H1 (cell line): Measurements from ENCODE around the gene SH3RF2. TPM values are rescaled to one million over a fixed set of nuclear protein-coding genes. Genes with fewer than 3 reads are reported as not detected.

ENCODE experiments used
- CTCF ChIA-PET: fragments of 300-600 bp; sonication (Branson Sonifier 250); formaldehyde crosslinking; loops from one replicate; lab custom pipeline; 2021; ENCODE audit not compliant: partially characterized antibody; lab: Charles Lee
- POLR2A ChIA-PET: fragments of 300-600 bp; sonication (Branson Sonifier 250); formaldehyde crosslinking; loops from one replicate; lab custom pipeline; 2021; ENCODE audit warnings: inconsistent platforms; ENCODE audit not compliant: partially characterized antibody; lab: Charles Lee
- DNase-seq, 2 experiments: peaks; one replicate each; pipeline versions ENCODE4 v3.0.0 to v3.0.0-alpha.2; 2010 to 2022; ENCODE audit warnings: low spot score in 2 of 2, low read depth in 1 of 2, mixed read lengths in 1 of 2
- FAIRE-seq: peaks from 2 replicates; lab custom pipeline; 2011; peaks lifted over from hg19 to GRCh38; lab: Jason Lieb, UNC
- H2AFZ ChIP-seq: 2 replicates; pipeline ENCODE4 v1.8.1; 2012; ENCODE audit warnings: low read length, inconsistent platforms
- H2AK5ac ChIP-seq: 2 replicates; pipeline ENCODE4 v1.6.1; 2013; ENCODE audit warnings: low read depth, low read length
- H2BK120ac ChIP-seq: replicated peaks from 2 replicates; pipeline ENCODE3; 2013; ENCODE audit warnings: low read depth, low read length, inconsistent platforms
- H2BK12ac ChIP-seq: 2 replicates; pipeline ENCODE4 v1.6.1; 2013; ENCODE audit warnings: low read depth, low read length
- H2BK15ac ChIP-seq: 2 replicates; pipeline ENCODE4 v1.6.1; 2013; ENCODE audit warnings: low read length
- H2BK20ac ChIP-seq: 2 replicates; pipeline ENCODE4 v1.6.1; 2013; ENCODE audit warnings: low read length
- H2BK5ac ChIP-seq: 2 replicates; pipeline ENCODE4 v1.6.1; 2013; ENCODE audit warnings: low read depth, low read length
- H3K14ac ChIP-seq: 2 replicates; pipeline ENCODE4 v1.6.1; 2013; ENCODE audit warnings: inconsistent platforms; ENCODE audit not compliant: insufficient read length
- H3K18ac ChIP-seq: 2 replicates; pipeline ENCODE4 v1.6.1; 2013; ENCODE audit warnings: low read length; ENCODE audit errors: extremely low read depth
- H3K23ac ChIP-seq: 2 replicates; pipeline ENCODE4 v1.6.1; 2013; ENCODE audit warnings: inconsistent platforms; ENCODE audit not compliant: insufficient read length
- H3K23me2 ChIP-seq: 2 replicates; pipeline ENCODE4 v1.6.1; 2013; ENCODE audit warnings: low read depth, low read length
- H3K27ac ChIP-seq: 2 replicates; pipeline ENCODE4 v1.6.1; 2011; ENCODE audit warnings: low read depth, low read length, inconsistent platforms
- H3K27me3 ChIP-seq, 4 experiments: replicated peaks in 1 of 4; 1 replicate in 1 of 4; 2 replicates in 3 of 4; pipeline versions ENCODE4 v1.6.1 to v1.8.1; 2011 to 2013; ENCODE audit warnings: low read length in 3 of 4, mild to moderate bottlenecking in 3 of 4, inconsistent platforms in 2 of 4, mixed read lengths in 2 of 4, moderate library complexity in 1 of 4; ENCODE audit not compliant: control insufficient read depth in 3 of 4, insufficient read depth in 3 of 4; ENCODE audit errors: extremely low read depth in 1 of 4
- H3K36me3 ChIP-seq, 4 experiments: 2 replicates each; pipeline versions ENCODE4 v1.6.1 to v1.8.1; 2011 to 2013; ENCODE audit warnings: mild to moderate bottlenecking in 4 of 4, low read length in 3 of 4, moderate library complexity in 2 of 4, control low read depth in 1 of 4, inconsistent platforms in 1 of 4; ENCODE audit not compliant: insufficient read depth in 4 of 4, control insufficient read depth in 2 of 4
- H3K4ac ChIP-seq: replicated peaks from 2 replicates; pipeline ENCODE3; 2013; ENCODE audit warnings: low read length, low read depth, mixed read lengths, inconsistent platforms; ENCODE audit not compliant: insufficient read length
- H3K4me1 ChIP-seq, 4 experiments: replicated peaks in 1 of 4; 1 replicate in 1 of 4; 2 replicates in 3 of 4; pipeline versions ENCODE4 v1.6.1 to v1.8.1; 2011 to 2013; ENCODE audit warnings: low read length in 3 of 4, inconsistent platforms in 2 of 4, mixed read lengths in 1 of 4; ENCODE audit not compliant: insufficient read depth in 4 of 4, control insufficient read depth in 3 of 4
- H3K4me2 ChIP-seq, 2 experiments: 2 replicates each; pipeline versions ENCODE4 v1.6.1 to v1.8.1; 2011 to 2013; ENCODE audit warnings: low read depth in 2 of 2, low read length in 2 of 2, control low read depth in 1 of 2, inconsistent platforms in 1 of 2, mild to moderate bottlenecking in 1 of 2; ENCODE audit not compliant: insufficient read depth in 1 of 2
- H3K4me3 ChIP-seq, 4 experiments: fragments of 200-600, 300-600 bp in 1 of 4; sonication (generic), shearing (Covaris generic), sonication (Bioruptor Twin) in 1 of 4; 2 replicates each; pipeline versions ENCODE4 v1.5.1 to v1.8.1; 2011 to 2016; ENCODE audit warnings: low read length in 4 of 4, low read depth in 3 of 4, control low read depth in 2 of 4, inconsistent platforms in 2 of 4, mild to moderate bottlenecking in 2 of 4, mixed read lengths in 1 of 4, moderate library complexity in 1 of 4; ENCODE audit not compliant: insufficient read depth in 2 of 4; ENCODE audit errors: extremely low read depth in 1 of 4
- H3K56ac ChIP-seq: replicated peaks from 2 replicates; pipeline ENCODE3; 2013; ENCODE audit warnings: low read depth, mild to moderate bottlenecking, mixed read lengths, low read length, inconsistent platforms; ENCODE audit not compliant: insufficient read length
- H3K79me1 ChIP-seq: 2 replicates; pipeline ENCODE4 v1.6.1; 2013; ENCODE audit warnings: low read depth, low read length, control low read depth
- H3K79me2 ChIP-seq, 2 experiments: 2 replicates each; pipeline versions ENCODE4 v1.6.1 to v1.8.1; 2012 to 2013; ENCODE audit warnings: low read length in 2 of 2, mild to moderate bottlenecking in 2 of 2, inconsistent platforms in 1 of 2; ENCODE audit not compliant: insufficient read depth in 2 of 2, control insufficient read depth in 1 of 2
- H3K9ac ChIP-seq, 4 experiments: replicated peaks in 1 of 4; 1 replicate in 1 of 4; 2 replicates in 3 of 4; pipeline versions ENCODE4 v1.6.1 to v1.8.1; 2011 to 2013; ENCODE audit warnings: low read depth in 3 of 4, low read length in 3 of 4, control low read depth in 2 of 4, mild to moderate bottlenecking in 2 of 4, moderate library complexity in 2 of 4, inconsistent platforms in 1 of 4; ENCODE audit errors: extremely low read depth in 1 of 4
- H3K9me3 ChIP-seq, 2 experiments: 2 replicates each; pipeline versions ENCODE4 v1.6.1 to v1.8.1; 2012 to 2013; ENCODE audit warnings: mild to moderate bottlenecking in 2 of 2, moderate library complexity in 2 of 2, control low read depth in 1 of 2, inconsistent platforms in 1 of 2, low read depth in 1 of 2, low read length in 1 of 2, mixed read lengths in 1 of 2; ENCODE audit not compliant: insufficient read depth in 2 of 2
- H4K20me1 ChIP-seq, 2 experiments: replicated peaks in 1 of 2; 2 replicates each; pipeline versions ENCODE3 to v1.8.1; 2011 to 2013; ENCODE audit warnings: inconsistent platforms in 2 of 2, low read length in 2 of 2, mild to moderate bottlenecking in 1 of 2; ENCODE audit not compliant: insufficient read depth in 2 of 2, control insufficient read depth in 1 of 2
- H4K5ac ChIP-seq: 2 replicates; pipeline ENCODE4 v1.6.1; 2013; ENCODE audit warnings: low read length, low read depth, mixed read lengths, inconsistent platforms; ENCODE audit not compliant: insufficient read length
- H4K8ac ChIP-seq: 2 replicates; pipeline ENCODE4 v1.8.0; 2013; ENCODE audit warnings: mild to moderate bottlenecking, moderate library complexity, low read length, inconsistent platforms; ENCODE audit not compliant: insufficient read depth; ENCODE audit errors: extremely low read depth
- H4K91ac ChIP-seq: replicated peaks from 2 replicates; pipeline ENCODE3; 2013; ENCODE audit warnings: low read length, mixed read lengths, inconsistent platforms; ENCODE audit not compliant: insufficient read length
- HDAC2 ChIP-seq, 2 experiments: fragments of 300-600 bp in 1 of 2; sonication (generic) in 1 of 2; IDR thresholded peaks; 2 replicates each; pipeline ENCODE4 v1.6.1; 2011 to 2012; ENCODE audit warnings: low read depth in 2 of 2, low read length in 2 of 2, mild to moderate bottlenecking in 2 of 2, moderate library complexity in 2 of 2, borderline replicate concordance in 1 of 2, inconsistent platforms in 1 of 2
- SUZ12 ChIP-seq: fragments of 200-600 bp; sonication (generic); IDR thresholded peaks from 2 replicates; pipeline ENCODE4 v1.6.1; 2012; ENCODE audit warnings: mild to moderate bottlenecking, inconsistent platforms, low read length, moderate library complexity, mixed read lengths
- WGBS, 2 experiments: shearing (Covaris generic) in 1 of 2; methylation state at CpG; one replicate each; pipeline versions ENCODE4 v1.1.6 to v1.1.7; 2013 to 2015; ENCODE audit warnings: low lambda C conversion rate in 2 of 2, mixed read lengths in 2 of 2, inconsistent platforms in 1 of 2, low coverage in 1 of 2, missing lambda C conversion rate in 1 of 2; ENCODE audit not compliant: insufficient replicate concordance in 2 of 2, insufficient coverage in 1 of 2, insufficient read length in 1 of 2; ENCODE audit errors: extremely low coverage in 1 of 2, missing lambda C conversion rate in 1 of 2; 5-methylcytosine and 5-hydroxymethylcytosine counted together
- polyA plus RNA-seq, 7 experiments: library from polyadenylated mRNA; depleted of rRNA in 3 of 7; stranded (reverse) in 5 of 7; unstranded in 2 of 7; fragments of >200 nt in 5 of 7; fragments of 200-250 nt in 2 of 7; gene quantifications; 1 replicate in 5 of 7; 2 replicates in 1 of 7; 4 replicates in 1 of 7; pipeline versions ENCODE4 v1.2.1 to v1.2.3, GENCODE V29; 2011 to 2013; ENCODE audit warnings: missing spikeins in 2 of 7, mixed read lengths in 2 of 7
- total RNA-seq: library from RNA; stranded (reverse); fragmentation: NEBNext Ultra II Directional; extraction: Animal tissue kit (Norgen Biotek cat#: 25700); gene quantifications from 2 replicates; pipeline ENCODE4 v1.2.1, GENCODE V29; 2021
- TF ChIP-seq, protein P1 (sequence below): IDR thresholded peaks from 2 replicates; pipeline ENCODE4 v1.6.1; 2011; ENCODE audit warnings: low read depth, mild to moderate bottlenecking, low read length; ENCODE audit not compliant: insufficient read depth

SH3RF2 gene
- total and polyA plus RNA-seq, 2 of the 8 experiments (the other 6 are each of a cell fraction or from before 2014, with no cell fraction given), result 0.80 to 0.95 TPM

DNA sequence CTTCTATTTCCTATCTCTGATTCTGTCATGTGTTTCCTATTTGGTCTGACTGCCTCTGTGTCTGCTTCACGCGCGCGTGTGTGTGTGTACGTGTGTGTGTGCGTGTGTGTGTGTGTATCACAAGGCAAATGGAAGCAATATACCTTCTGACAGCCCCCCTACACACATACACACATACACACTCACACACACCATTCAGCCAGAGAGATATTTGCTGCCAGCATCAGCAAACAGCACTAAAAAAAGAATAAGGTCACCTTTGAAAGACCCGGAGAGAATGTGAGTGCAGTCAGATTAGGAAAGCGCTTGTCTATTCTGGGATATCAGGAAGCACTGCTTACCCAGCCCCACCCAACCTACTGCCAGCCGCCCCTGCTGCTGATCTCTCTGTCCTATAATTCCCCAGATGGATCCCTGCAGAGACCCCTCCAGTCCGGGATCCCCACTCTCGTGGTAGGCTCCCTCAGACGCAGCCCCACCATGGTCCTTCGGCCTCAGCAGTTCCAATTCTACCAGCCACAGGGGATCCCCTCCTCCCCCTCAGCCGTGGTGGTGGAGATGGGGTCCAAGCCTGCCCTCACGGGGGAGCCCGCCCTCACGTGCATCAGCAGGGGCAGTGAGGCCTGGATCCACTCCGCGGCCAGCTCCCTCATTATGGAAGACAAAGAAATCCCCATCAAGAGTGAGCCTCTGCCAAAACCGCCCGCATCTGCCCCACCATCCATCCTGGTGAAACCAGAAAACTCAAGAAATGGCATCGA, 123.3 kb downstream of the SH3RF2 start:
- no peak overlapping the region for H3K56ac ChIP-seq
- H3K79me1 ChIP-seq, result no peaks in the 10 kb centered on the region
- no peak overlapping the region for H3K27ac ChIP-seq
- no peaks in the 10 kb centered on the region for H3K9me3 ChIP-seq
- no peak overlapping the region for H3K9ac ChIP-seq
- H3K27me3 ChIP-seq, result no peaks in the 10 kb centered on the region; a peak in 1 of 7 replicates
- no peak overlapping the region for H2BK15ac ChIP-seq
- no peak overlapping the region for H2BK5ac ChIP-seq
- H3K18ac ChIP-seq, result no peak overlapping the region
- no peak overlapping the region for H2BK20ac ChIP-seq
- H2BK12ac ChIP-seq, result no peak overlapping the region
- ChIA-PET CTCF (interaction anchor here (1.1 to 5.0 kb wide), 5 partner anchors 11 to 234 kb away, joined by 3 to 28 read pairs (median 3); no protein-coding TSS in a partner anchor), POLR2A (interaction anchor here (0.6 kb wide), 1 partner anchor 62 kb away, joined by 3 read pairs; no protein-coding TSS in a partner anchor)
- H3K79me2 ChIP-seq, result no peaks in the 10 kb centered on the region
- H3K4ac ChIP-seq, result no peak overlapping the region
- H3K36me3 ChIP-seq, result no peaks in the 10 kb centered on the region
- H2AK5ac ChIP-seq, result no peak overlapping the region
- no peak overlapping the region for H3K4me3 ChIP-seq
- H2BK120ac ChIP-seq, result no peak overlapping the region
- WGBS, 2 experiments, result 87% methylated on average over 22 of the region's 22 CpGs; no CpG with 5 or more reads in 1 of the 2 experiments
- no peaks in the 10 kb centered on the region for H3K4me1 ChIP-seq
- no peak overlapping the region for H2AFZ ChIP-seq
- H4K8ac ChIP-seq, result no peak overlapping the region; the same call in 1 of the 2 replicates
- FAIRE-seq (no peak), DNase-seq (no peak)
- H3K23ac ChIP-seq, result no peak overlapping the region
- no peak overlapping the region for H4K91ac ChIP-seq
- H4K20me1 ChIP-seq, result no peaks in the 10 kb centered on the region
- H3K14ac ChIP-seq, result no peak overlapping the region
- H4K5ac ChIP-seq, result no peak overlapping the region
- H3K4me2 ChIP-seq, result no peak overlapping the region
- no peak for TF ChIP-seq HDAC2 (IDR thresholded peaks at IDR 0.05; ENCODE audit: borderline replicate concordance in 1 of 2, low read depth in 2 of 2, low read length in 2 of 2)
- no peak for TF ChIP-seq SUZ12
- TF ChIP-seq, protein P1, sequence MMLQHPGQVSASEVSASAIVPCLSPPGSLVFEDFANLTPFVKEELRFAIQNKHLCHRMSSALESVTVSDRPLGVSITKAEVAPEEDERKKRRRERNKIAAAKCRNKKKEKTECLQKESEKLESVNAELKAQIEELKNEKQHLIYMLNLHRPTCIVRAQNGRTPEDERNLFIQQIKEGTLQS, result no peak
- H3K23me2 ChIP-seq, result no peaks in the 10 kb centered on the region
